HepG2 (cell line): ENCODE data around the gene ZFP69. TPM values are rescaled to one million over a fixed set of nuclear protein-coding genes. Genes with fewer than 3 reads are reported as not detected.

ENCODE experiments used
- ATAC-seq: fragments of 200-7000 bp; cut with Tn5 transposase; 3 replicates; pipeline ENCODE4 v1.9.1; 2020; ENCODE audit warnings: mild to moderate bottlenecking, moderate library complexity
- BruUV-seq: library from RNA; stranded (reverse); fragments of 400-500 nt; replicated peaks from 2 replicates; lab custom pipeline; 2021; lab: Mats Ljungman, UMichigan
- CTCF ChIA-PET: fragments of 300-600 bp; formaldehyde crosslinking; extraction: SDS; loops from one replicate; lab custom pipeline; 2021; ENCODE audit warnings: low total read pairs, inconsistent platforms, low intra/inter-chr PET ratio; lab: Yijun Ruan, JAX
- POLR2A ChIA-PET: fragments of 350-600 bp; sonication (Branson Sonifier 250); formaldehyde crosslinking; loops from one replicate; lab custom pipeline; 2020; ENCODE audit warnings: antibody characterized with exemption, inconsistent platforms; lab: Yijun Ruan, JAX
- DNase-seq: peaks from one replicate; pipeline ENCODE4 v3.0.0-alpha.2; 2015; ENCODE audit warnings: low spot score
- FAIRE-seq: peaks from 3 replicates; lab custom pipeline; 2011; peaks lifted over from hg19 to GRCh38; lab: Jason Lieb, UNC
- H2AFZ ChIP-seq: one replicate; pipeline ENCODE4 v1.6.1; 2011; ENCODE audit warnings: low read length, inconsistent platforms
- H3K27ac ChIP-seq: fragments of 300-600 bp; 3 replicates; pipeline ENCODE4 v1.8.0; 2011; ENCODE audit warnings: mixed run types, mild to moderate bottlenecking, mixed read lengths, low read length, inconsistent platforms; ENCODE audit not compliant: insufficient read depth; ENCODE audit errors: extremely low read length
- H3K27me3 ChIP-seq, 2 experiments: fragments of 200-600 bp in 1 of 2; 2 replicates in 1 of 2; 3 replicates in 1 of 2; pipeline versions ENCODE4 v1.6.0 to v1.8.0; 2011; ENCODE audit warnings: low read length in 2 of 2, mild to moderate bottlenecking in 2 of 2, moderate library complexity in 2 of 2, inconsistent platforms in 1 of 2; ENCODE audit not compliant: insufficient read depth in 2 of 2, control insufficient read depth in 1 of 2
- H3K36me3 ChIP-seq, 2 experiments: fragments of 200-600 bp in 1 of 2; replicated peaks in 1 of 2; 2 replicates in 1 of 2; 3 replicates in 1 of 2; pipeline versions ENCODE4 v1.5.1 to v1.8.0; 2011; ENCODE audit warnings: low read length in 2 of 2, inconsistent platforms in 1 of 2; ENCODE audit not compliant: insufficient read depth in 2 of 2, control insufficient read depth in 1 of 2
- H3K4me1 ChIP-seq: 2 replicates; pipeline ENCODE4 v1.5.1; 2012; ENCODE audit warnings: low read length, inconsistent platforms; ENCODE audit not compliant: insufficient read depth
- H3K4me2 ChIP-seq: 2 replicates; pipeline ENCODE4 v1.6.0; 2011; ENCODE audit warnings: low read depth, low read length, inconsistent platforms
- H3K4me3 ChIP-seq, 3 experiments: fragments of 200-600 bp in 1 of 3; sonication (generic), shearing (Covaris generic) in 1 of 3; replicated peaks in 1 of 3; 2 replicates each; pipeline ENCODE4 v1.5.1; 2011 to 2016; ENCODE audit warnings: low read length in 3 of 3, inconsistent platforms in 2 of 3, low read depth in 2 of 3, mild to moderate bottlenecking in 2 of 3, control low read depth in 1 of 3, mixed read lengths in 1 of 3; ENCODE audit not compliant: insufficient read depth in 1 of 3
- H3K79me2 ChIP-seq: one replicate; pipeline ENCODE4 v1.6.1; 2011; ENCODE audit warnings: low read length, inconsistent platforms; ENCODE audit not compliant: insufficient read depth
- H3K9ac ChIP-seq: 2 replicates; pipeline ENCODE4 v1.6.0; 2011; ENCODE audit warnings: mild to moderate bottlenecking, low read depth, low read length, inconsistent platforms; ENCODE audit not compliant: insufficient read depth
- H3K9me3 ChIP-seq: 2 replicates; pipeline ENCODE4 v1.5.1; 2012; ENCODE audit warnings: mild to moderate bottlenecking, low read length
- H4K20me1 ChIP-seq: 2 replicates; pipeline ENCODE4 v1.6.0; 2011; ENCODE audit warnings: inconsistent platforms, mild to moderate bottlenecking, low read length, moderate library complexity; ENCODE audit not compliant: insufficient read depth
- AGO1 ChIP-seq: fragments of 200-400 bp; formaldehyde crosslinking; IDR thresholded peaks from 2 replicates; pipeline ENCODE4 v1.6.1; 2017; ENCODE audit warnings: mild to moderate bottlenecking, low read depth, low read length, moderate library complexity; ENCODE audit not compliant: poor library complexity, severe bottlenecking
- DR1 ChIP-seq: sonication (generic); formaldehyde crosslinking; IDR thresholded peaks from 2 replicates; pipeline ENCODE4 v1.8.0; 2021; ENCODE audit warnings: mild to moderate bottlenecking, missing genetic modification reagents, inconsistent platforms
- GPN1 ChIP-seq: sonication (generic); formaldehyde crosslinking; IDR thresholded peaks from 2 replicates; pipeline ENCODE4 v1.5.1; 2020; ENCODE audit warnings: missing genetic modification reagents, borderline replicate concordance
- MTA3 ChIP-seq: sonication (generic); formaldehyde crosslinking; IDR thresholded peaks from 2 replicates; pipeline ENCODE4 v1.4.0; 2020; ENCODE audit warnings: missing genetic modification reagents
- NFIB ChIP-seq: sonication (generic); formaldehyde crosslinking; IDR thresholded peaks from 2 replicates; pipeline ENCODE4 v1.9.0; 2021; ENCODE audit warnings: missing genetic modification reagents, mild to moderate bottlenecking, borderline replicate concordance
- PLRG1 ChIP-seq: fragments of 450-650 bp; conservative IDR thresholded peaks from 2 replicates; pipeline ENCODE4 v1.6.1; 2016
- SNRNP70 ChIP-seq: fragments of 200-400 bp; formaldehyde crosslinking; IDR thresholded peaks from 2 replicates; pipeline ENCODE4 v1.6.1; 2017; ENCODE audit warnings: mild to moderate bottlenecking, low read depth, low read length, moderate library complexity
- ZIK1 ChIP-seq: sonication (generic); formaldehyde crosslinking; IDR thresholded peaks from 2 replicates; pipeline ENCODE4 v1.5.0; 2020; ENCODE audit warnings: mild to moderate bottlenecking, low read depth, missing genetic modification reagents, borderline replicate concordance
- ZNF451 ChIP-seq: sonication (generic); formaldehyde crosslinking; IDR thresholded peaks from 2 replicates; pipeline ENCODE4 v1.5.0; 2020; ENCODE audit warnings: mild to moderate bottlenecking, missing genetic modification reagents
- ZNF484 ChIP-seq: sonication (generic); formaldehyde crosslinking; IDR thresholded peaks from 2 replicates; pipeline ENCODE4 v1.5.1; 2020; ENCODE audit warnings: mild to moderate bottlenecking, low read depth, missing genetic modification reagents, borderline replicate concordance
- ZNF7 ChIP-seq: IDR thresholded peaks from 2 replicates; pipeline ENCODE4 v1.6.1; 2016; ENCODE audit warnings: missing biosample characterization, missing genetic modification reagents
- ZNF737 ChIP-seq: sonication (generic); formaldehyde crosslinking; IDR thresholded peaks from 2 replicates; pipeline ENCODE4 v1.5.0; 2020; ENCODE audit warnings: missing genetic modification reagents, mild to moderate bottlenecking, borderline replicate concordance
- ZNF792 ChIP-seq: IDR thresholded peaks from 2 replicates; pipeline ENCODE4 v1.6.1; 2016
- ZNF83 ChIP-seq: sonication (generic); formaldehyde crosslinking; IDR thresholded peaks from 2 replicates; pipeline ENCODE4 v1.4.0; 2020; ENCODE audit warnings: missing genetic modification reagents, mild to moderate bottlenecking, borderline replicate concordance
- in situ Hi-C: cut with HindIII; loops from 2 replicates; pipeline ENCODE4 v1.10.0; 2017; ENCODE audit warnings: low pct_unique_long_range_greater_than_20kb; ENCODE audit not compliant: extremely low pct_ligation_motif_present
- intact Hi-C: fragments of 100-400 bp; cut with micrococcal nuclease; formaldehyde crosslinking; loops from one replicate; pipeline ENCODE4 v1.10.0; 2022; ENCODE audit not compliant: unreplicated experiment
- polyA plus RNA-seq, 8 experiments: library from polyadenylated mRNA; depleted of rRNA in 3 of 8; stranded (reverse) in 7 of 8; unstranded in 1 of 8; fragments of >200 nt; fragmentation: Illumina TruSeq in 4 of 8; extraction: Trizol in 4 of 8; gene quantifications; 2 replicates each; pipeline versions ENCODE4 v1.2.1 to v1.2.3, GENCODE V29; 2011 to 2016; ENCODE audit warnings: low read depth in 4 of 8, missing spikeins in 1 of 8, mixed read lengths in 1 of 8; ENCODE audit not compliant: insufficient read depth in 1 of 8
- total RNA-seq, 5 experiments: library from RNA; depleted of rRNA; stranded (reverse); fragments of >200 nt; fragmentation: Illumina TruSeq; extraction: Trizol; gene quantifications; 2 replicates each; pipeline ENCODE4 v1.2.3, GENCODE V29; 2016; ENCODE audit warnings: low read depth in 1 of 5
- TF ChIP-seq, protein P1 (sequence below): sonication (generic); formaldehyde crosslinking; IDR thresholded peaks from 2 replicates; pipeline ENCODE4 v1.8.1; 2022; ENCODE audit warnings: low read depth, mild to moderate bottlenecking, missing genetic modification reagents
- TF ChIP-seq, protein P2 (sequence below): sonication (generic); formaldehyde crosslinking; IDR thresholded peaks from 2 replicates; pipeline ENCODE4 v1.4.0; 2020; ENCODE audit warnings: mild to moderate bottlenecking, missing genetic modification reagents, borderline replicate concordance
- TF ChIP-seq, protein P3 (sequence below): sonication (generic); formaldehyde crosslinking; IDR thresholded peaks from 2 replicates; pipeline ENCODE4 v1.5.0; 2020; ENCODE audit warnings: missing genetic modification reagents

Gene ZFP69
- total and polyA plus RNA-seq, 2 of the 13 experiments (the other 11 are each of a cell fraction or from before 2014, with no cell fraction given), result 2.6 to 5.6 TPM

DNA sequence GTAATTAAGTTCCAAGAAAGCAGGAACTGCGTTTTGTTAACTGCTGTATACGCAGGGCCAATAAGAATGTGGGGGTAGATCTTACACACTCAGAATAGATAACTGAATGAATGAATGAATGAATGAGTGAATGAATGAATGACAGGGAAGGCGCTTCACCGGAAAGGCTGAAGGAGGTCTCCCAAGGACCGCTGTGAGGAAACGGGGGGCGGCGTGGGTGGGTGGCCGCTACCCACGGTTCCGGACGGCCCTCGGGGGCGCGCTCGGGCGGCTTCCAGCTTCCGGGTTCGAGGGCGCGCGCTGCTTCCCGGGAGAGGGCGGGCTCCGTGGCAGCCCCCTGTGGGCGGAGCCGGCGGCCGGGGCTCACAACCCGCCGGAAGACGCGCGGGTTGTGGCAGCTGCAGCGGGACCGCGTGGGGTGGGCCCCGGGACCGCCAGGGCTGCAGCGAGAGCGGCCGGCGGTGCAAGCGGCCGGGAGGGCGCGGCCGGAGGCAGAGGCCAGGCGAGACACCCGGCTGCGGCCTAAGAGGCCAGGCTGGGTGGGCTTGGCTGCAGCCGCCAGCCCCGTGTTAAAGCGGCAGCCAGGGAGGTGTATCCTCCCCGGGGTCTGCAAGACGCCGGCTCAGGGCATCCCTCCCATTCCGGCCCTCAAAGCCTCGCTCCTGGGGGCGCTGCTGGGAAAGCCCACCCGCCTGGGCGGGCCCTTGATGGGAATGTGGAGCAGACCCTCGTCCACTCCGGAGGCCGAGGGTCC lies at the start of gene ZFP69 (continued):
- TF ChIP-seq, protein P1, sequence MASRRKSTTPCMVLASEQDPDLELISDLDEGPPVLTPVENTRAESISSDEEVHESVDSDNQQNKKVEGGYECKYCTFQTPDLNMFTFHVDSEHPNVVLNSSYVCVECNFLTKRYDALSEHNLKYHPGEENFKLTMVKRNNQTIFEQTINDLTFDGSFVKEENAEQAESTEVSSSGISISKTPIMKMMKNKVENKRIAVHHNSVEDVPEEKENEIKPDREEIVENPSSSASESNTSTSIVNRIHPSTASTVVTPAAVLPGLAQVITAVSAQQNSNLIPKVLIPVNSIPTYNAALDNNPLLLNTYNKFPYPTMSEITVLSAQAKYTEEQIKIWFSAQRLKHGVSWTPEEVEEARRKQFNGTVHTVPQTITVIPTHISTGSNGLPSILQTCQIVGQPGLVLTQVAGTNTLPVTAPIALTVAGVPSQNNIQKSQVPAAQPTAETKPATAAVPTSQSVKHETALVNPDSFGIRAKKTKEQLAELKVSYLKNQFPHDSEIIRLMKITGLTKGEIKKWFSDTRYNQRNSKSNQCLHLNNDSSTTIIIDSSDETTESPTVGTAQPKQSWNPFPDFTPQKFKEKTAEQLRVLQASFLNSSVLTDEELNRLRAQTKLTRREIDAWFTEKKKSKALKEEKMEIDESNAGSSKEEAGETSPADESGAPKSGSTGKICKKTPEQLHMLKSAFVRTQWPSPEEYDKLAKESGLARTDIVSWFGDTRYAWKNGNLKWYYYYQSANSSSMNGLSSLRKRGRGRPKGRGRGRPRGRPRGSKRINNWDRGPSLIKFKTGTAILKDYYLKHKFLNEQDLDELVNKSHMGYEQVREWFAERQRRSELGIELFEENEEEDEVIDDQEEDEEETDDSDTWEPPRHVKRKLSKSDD (CRISPR knock-in tag), result no peak
- TF ChIP-seq ZNF737 (CRISPR knock-in tag) (no peak), ZNF792 (CRISPR knock-in tag) (0 out of 2 replicates have a peak, but pooled peaks have one; percentile 26), GPN1 (CRISPR knock-in tag) (no peak), SNRNP70 (no peak), PLRG1 (no peak), AGO1 (no peak), ZNF451 (CRISPR knock-in tag) (peak; percentile 34; the same call in 1 of the 2 replicates), ZIK1 (CRISPR knock-in tag) (peak; percentile 35; the same call in 1 of the 2 replicates), ZNF83 (CRISPR knock-in tag) (no peak)

DNA sequence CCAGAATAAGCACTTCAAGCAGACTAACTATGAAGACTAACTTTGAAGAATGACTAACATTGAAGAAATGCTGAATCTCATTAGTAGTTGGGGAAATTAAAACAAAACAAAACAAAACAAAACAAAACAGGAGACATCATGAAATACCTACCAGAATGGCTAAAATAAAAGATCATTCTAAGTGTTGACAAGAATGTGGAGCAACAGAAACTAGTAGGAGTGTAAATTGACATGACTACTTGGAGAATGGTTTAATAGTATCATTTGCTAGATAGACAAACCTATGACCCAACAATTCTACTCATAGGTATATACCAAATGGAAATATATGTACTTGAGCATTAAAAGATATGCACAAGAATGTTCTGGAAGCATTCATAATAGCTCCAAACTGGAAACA lies 45.7 kb upstream of the ZFP69 start:
- ChIA-PET CTCF (no interaction called here), POLR2A (interaction anchor here (0.6 kb wide), 1 partner anchor 377 kb away, joined by 3 read pairs; no protein-coding TSS in a partner anchor)
- no peaks in the 10 kb centered on the region for H4K20me1 ChIP-seq
- H3K27ac ChIP-seq, result no peak overlapping the region
- TF ChIP-seq ZNF7 (CRISPR knock-in tag), result peak; percentile 92
- no peak for TF ChIP-seq DR1 (CRISPR knock-in tag)
- TF ChIP-seq, protein P2, sequence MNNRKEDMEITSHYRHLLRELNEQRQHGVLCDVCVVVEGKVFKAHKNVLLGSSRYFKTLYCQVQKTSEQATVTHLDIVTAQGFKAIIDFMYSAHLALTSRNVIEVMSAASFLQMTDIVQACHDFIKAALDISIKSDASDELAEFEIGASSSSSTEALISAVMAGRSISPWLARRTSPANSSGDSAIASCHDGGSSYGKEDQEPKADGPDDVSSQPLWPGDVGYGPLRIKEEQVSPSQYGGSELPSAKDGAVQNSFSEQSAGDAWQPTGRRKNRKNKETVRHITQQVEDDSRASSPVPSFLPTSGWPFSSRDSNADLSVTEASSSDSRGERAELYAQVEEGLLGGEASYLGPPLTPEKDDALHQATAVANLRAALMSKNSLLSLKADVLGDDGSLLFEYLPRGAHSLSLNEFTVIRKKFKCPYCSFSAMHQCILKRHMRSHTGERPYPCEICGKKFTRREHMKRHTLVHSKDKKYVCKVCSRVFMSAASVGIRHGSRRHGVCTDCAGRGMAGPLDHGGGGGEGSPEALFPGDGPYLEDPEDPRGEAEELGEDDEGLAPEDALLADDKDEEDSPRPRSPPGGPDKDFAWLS, result no peak
- TF ChIP-seq PLRG1, result no peak
- TF ChIP-seq NFIB (CRISPR knock-in tag), result no peak
- no peak for TF ChIP-seq ZNF484 (CRISPR knock-in tag)
- TF ChIP-seq, protein P3, sequence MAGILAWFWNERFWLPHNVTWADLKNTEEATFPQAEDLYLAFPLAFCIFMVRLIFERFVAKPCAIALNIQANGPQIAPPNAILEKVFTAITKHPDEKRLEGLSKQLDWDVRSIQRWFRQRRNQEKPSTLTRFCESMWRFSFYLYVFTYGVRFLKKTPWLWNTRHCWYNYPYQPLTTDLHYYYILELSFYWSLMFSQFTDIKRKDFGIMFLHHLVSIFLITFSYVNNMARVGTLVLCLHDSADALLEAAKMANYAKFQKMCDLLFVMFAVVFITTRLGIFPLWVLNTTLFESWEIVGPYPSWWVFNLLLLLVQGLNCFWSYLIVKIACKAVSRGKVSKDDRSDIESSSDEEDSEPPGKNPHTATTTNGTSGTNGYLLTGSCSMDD (CRISPR knock-in tag), result no peak
- no peak for TF ChIP-seq MTA3 (CRISPR knock-in tag)
- H3K79me2 ChIP-seq, result no peaks in the 10 kb centered on the region
- no peak overlapping the region for H3K4me2 ChIP-seq
- no peaks in the 10 kb centered on the region for H3K36me3 ChIP-seq
- no peak for DNase-seq
- no peak overlapping the region for H3K9ac ChIP-seq
- in situ Hi-C loops, result no loop called here
- H3K9me3 ChIP-seq, result no peaks in the 10 kb centered on the region
- H3K27me3 ChIP-seq, result no peaks in the 10 kb centered on the region
- FAIRE-seq, result no peak
- no peak overlapping the region for H3K4me3 ChIP-seq
- H2AFZ ChIP-seq, result no peak overlapping the region
- BruUV-seq, result no TSS peak
- intact Hi-C loops, result no loop called here
- no peak for ATAC-seq
- H3K4me1 ChIP-seq, result peaks cover 9% of the 10 kb centered on the region; the same call in 1 of the 2 replicates
